Ishikawa (cell line): ENCODE results near the gene PHF21A.

Experiments
- CEBPB ChIP-seq: IDR thresholded peaks from 2 replicates; pipeline ENCODE4 v1.6.1; 2012
- CREB1 ChIP-seq: IDR thresholded peaks from 2 replicates; pipeline ENCODE4 v1.6.1; 2012; ENCODE audit warnings: low read depth
- EGR1 ChIP-seq: IDR thresholded peaks from 2 replicates; pipeline ENCODE4 v1.6.1; 2012
- EP300 ChIP-seq: IDR thresholded peaks from 2 replicates; pipeline ENCODE4 v1.6.1; 2012; ENCODE audit warnings: borderline replicate concordance
- FOXM1 ChIP-seq: IDR thresholded peaks from 2 replicates; pipeline ENCODE4 v1.6.1; 2012; ENCODE audit warnings: low read depth, borderline replicate concordance
- MAX ChIP-seq: IDR thresholded peaks from 2 replicates; pipeline ENCODE4 v1.6.1; 2012
- NFIC ChIP-seq: IDR thresholded peaks from 2 replicates; pipeline ENCODE4 v1.6.1; 2012
- RAD21 ChIP-seq: IDR thresholded peaks from 2 replicates; pipeline ENCODE4 v1.6.1; 2012; ENCODE audit warnings: low read depth
- REST ChIP-seq: IDR thresholded peaks from 2 replicates; pipeline ENCODE4 v1.6.1; 2012; ENCODE audit warnings: low read depth, mild to moderate bottlenecking
- TAF1 ChIP-seq: IDR thresholded peaks from 2 replicates; pipeline ENCODE4 v1.6.1; 2012; ENCODE audit warnings: low read depth, mild to moderate bottlenecking
- TCF12 ChIP-seq: IDR thresholded peaks from 2 replicates; pipeline ENCODE4 v1.6.1; 2012; ENCODE audit warnings: low read depth
- TEAD4 ChIP-seq: IDR thresholded peaks from 2 replicates; pipeline ENCODE4 v1.6.1; 2012
- YY1 ChIP-seq: IDR thresholded peaks from 2 replicates; pipeline ENCODE4 v1.6.1; 2012; ENCODE audit warnings: low read depth
- ZBTB7A ChIP-seq: IDR thresholded peaks from 2 replicates; pipeline ENCODE4 v1.6.1; 2012; ENCODE audit warnings: low read depth
- TF ChIP-seq, protein P1 (sequence below): IDR thresholded peaks from 2 replicates; pipeline ENCODE4 v1.6.1; 2012

The PHF21A gene

GRCh38 chr11:46002189-46002588 lies 119.1 kb downstream of the PHF21A start:
- TF ChIP-seq MAX (no peak), TEAD4 (no peak)

DNA sequence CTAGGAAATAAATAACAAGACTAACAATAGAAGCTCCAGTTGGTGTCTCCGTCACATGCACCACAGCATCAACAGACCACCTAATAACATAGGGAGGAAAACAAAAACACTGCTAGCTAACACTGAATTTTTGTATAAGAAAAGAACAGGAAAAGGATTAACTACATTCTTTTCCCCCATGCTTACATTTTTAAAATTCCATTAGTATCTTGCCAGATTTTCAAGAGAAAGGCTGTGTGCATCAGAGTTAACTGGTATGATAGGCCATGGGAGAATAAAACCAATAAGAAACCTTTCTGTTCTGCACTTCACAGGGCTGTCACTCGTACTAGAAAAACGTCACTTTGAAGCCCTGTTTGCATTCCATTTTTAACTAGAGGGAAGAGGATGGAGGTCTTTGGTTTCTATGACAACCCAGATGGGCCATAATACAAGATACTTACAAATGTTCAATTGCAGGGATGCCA lies 119.8 kb downstream of the PHF21A start:
- no peak for TF ChIP-seq FOXM1
- no peak for TF ChIP-seq REST
- TF ChIP-seq EGR1: no peak
- TF ChIP-seq, protein P1, sequence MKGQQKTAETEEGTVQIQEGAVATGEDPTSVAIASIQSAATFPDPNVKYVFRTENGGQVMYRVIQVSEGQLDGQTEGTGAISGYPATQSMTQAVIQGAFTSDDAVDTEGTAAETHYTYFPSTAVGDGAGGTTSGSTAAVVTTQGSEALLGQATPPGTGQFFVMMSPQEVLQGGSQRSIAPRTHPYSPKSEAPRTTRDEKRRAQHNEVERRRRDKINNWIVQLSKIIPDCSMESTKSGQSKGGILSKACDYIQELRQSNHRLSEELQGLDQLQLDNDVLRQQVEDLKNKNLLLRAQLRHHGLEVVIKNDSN: no peak
- TF ChIP-seq ZBTB7A: no peak
- no peak for TF ChIP-seq YY1

DNA sequence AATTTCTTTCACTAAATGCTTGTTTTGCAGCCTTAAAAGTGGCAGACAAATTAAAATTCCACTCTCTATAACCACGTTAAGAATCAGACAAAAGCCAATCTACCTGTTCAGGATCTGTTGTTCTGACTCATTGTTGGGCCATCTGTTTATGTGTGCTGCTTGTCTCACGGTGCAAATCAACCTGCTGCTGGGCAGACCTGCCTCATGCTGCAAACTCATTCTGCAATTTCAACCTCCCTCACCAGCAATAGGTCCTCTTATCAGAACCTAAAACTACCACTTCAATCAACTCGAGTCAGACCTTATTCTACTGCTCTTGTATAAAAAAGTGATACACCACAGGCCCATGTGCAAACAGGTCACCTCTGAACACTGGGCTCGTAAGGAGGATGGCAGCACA lies 123.7 kb downstream of the PHF21A start:
- TF ChIP-seq MAX: no peak
- TF ChIP-seq CEBPB: no peak
- TF ChIP-seq, protein P1: no peak
- no peak for TF ChIP-seq RAD21
- no peak for TF ChIP-seq TAF1
- no peak for TF ChIP-seq EP300

DNA sequence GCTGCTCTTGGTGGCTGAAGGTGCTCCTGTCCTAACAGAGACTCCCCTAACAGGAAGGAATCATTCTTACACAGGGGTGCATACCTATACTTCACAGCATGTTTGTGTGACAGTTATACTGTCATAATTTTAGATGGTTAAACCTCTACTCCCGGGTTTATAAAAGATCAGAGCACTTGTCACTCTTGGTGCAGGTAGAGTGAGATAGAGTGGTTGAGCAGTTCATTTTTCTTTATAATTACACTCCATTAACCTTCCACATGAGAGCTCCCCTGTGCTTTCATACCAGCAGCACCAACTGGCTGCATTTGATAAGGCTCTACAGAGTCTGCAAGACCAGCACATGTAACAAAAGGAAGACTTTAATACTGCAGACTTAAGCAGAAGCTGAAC lies 125.9 kb downstream of the PHF21A start:
- TF ChIP-seq TCF12 (no peak), CREB1 (no peak), EP300 (no peak)
- TF ChIP-seq, protein P1: no peak

DNA sequence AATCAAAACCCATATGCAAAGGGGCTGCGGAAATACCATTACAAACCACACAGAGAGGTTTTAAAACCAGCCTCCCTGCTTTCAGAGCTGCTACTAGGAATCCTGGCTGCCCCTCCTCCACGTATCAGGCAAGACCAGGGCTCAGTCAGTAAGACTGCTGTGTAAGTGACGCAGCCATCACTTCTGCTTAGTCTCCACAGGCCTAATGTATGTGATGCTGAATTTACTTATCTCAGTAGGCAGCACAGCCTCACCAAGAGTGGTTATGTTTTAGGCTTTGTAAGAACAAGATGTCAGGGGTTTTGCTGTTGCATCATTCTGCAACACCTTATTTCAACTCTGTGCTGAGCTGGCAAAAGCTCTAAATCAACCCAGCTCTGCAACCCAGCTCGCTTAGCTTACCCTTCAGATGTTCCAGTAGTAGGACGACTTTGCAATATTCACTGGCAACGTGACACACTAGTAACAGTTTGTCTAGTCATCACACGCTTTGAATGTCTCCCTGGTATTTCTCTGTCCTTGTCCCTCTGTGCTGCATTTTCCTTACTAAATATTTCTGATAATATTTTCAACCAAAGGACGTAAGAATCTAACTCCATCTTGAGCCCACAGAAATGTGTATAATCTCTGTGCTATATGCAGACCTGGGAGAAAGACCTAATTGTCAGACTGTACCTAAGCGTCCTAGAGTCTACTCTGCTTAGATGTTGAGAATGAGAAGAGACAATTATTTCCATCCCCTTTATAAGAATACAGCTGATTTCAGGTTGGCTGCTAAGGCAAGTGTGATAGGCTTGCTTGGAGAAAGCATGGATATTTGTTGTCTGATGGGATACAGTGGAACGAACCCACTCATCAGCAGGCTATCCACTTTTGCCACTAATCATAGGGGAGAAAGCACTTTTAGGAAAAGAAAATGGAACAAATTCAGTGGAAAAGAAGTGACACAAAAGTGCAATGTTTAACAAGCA lies 126.6 kb downstream of the PHF21A start:
- TF ChIP-seq TAF1: no peak

DNA sequence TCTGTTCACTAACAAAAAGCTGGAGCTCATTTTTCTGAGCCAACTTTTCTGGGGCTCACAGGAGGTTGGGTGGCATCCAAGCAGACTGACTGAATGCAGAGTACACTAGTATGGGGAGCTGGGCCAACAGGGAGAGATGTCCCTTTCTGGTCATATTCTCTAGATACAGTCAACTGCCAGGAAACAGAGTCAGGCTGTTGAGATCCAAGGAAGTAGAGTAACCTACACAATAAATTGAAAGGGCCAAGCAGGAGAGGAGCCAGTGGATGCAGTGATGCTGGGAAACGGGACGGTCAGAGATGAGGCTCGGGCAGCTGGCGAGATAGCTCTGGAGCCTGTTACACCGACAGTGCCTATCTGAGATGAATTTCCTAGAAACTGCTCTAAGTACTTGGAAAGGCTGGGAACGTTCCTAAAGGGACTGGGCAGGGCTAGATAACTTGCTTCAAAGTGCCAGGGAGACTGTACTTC lies 127.7 kb downstream of the PHF21A start:
- TF ChIP-seq YY1: no peak
- no peak for TF ChIP-seq EP300
- no peak for TF ChIP-seq CREB1
- TF ChIP-seq CEBPB: no peak
- TF ChIP-seq TEAD4: no peak

DNA sequence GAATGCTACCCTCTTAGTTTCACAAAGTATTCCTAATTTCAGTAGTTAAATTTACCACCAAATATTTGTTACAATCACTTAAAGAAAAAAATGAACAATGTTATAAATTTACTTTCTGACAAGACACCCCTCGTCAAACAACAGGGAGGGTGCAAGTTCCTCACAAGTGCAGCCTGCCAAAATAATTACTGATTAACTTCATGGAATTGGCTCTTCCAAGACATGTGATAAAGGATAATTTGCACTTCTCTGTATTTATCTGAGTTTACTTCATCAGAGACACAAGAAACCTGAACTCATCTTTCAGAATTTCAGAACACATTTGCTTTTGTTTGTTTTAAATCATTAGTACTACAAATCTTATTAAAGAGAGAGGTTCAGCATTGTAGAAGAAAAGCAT lies 132.3 kb downstream of the PHF21A start:
- TF ChIP-seq RAD21 (no peak), EGR1 (no peak), REST (no peak), CREB1 (no peak), TAF1 (no peak), MAX (no peak), CEBPB (no peak), ZBTB7A (no peak), FOXM1 (no peak), TCF12 (no peak), NFIC (no peak), TEAD4 (no peak), EP300 (no peak)
- TF ChIP-seq, protein P1: no peak
